Stimulated activated naive CD4-positive, alpha-beta T cell (primary cell): ENCODE data around the gene PARS2.
A peak's percentile ranks its signal among the peaks of the same experiment; 100 is the strongest.

Experiments used
- DNase-seq, 6 experiments: peaks; one replicate each; lab custom pipeline; 2025; lab: John Stamatoyannopoulos, UW

PARS2 gene

DNA sequence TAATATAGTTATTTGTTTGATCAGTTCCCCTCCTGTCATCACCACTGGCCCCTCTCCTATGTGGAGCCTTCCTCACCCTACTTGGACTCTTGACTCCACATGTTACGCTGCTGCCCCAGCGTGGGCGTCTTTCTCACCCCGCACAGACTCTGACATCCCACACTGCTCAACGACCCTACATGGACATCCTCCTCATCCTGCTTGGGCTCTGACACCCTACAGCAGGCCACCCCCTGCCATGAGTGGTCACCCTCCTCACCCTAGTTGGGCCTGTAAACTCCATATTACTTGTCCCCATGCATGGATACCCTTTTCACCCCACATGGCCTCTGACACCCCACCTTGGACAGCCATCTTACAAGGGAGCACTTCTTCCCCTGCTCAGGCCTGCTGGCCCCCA, 27.6 kb downstream of the PARS2 start:
- no peak for DNase-seq

DNA sequence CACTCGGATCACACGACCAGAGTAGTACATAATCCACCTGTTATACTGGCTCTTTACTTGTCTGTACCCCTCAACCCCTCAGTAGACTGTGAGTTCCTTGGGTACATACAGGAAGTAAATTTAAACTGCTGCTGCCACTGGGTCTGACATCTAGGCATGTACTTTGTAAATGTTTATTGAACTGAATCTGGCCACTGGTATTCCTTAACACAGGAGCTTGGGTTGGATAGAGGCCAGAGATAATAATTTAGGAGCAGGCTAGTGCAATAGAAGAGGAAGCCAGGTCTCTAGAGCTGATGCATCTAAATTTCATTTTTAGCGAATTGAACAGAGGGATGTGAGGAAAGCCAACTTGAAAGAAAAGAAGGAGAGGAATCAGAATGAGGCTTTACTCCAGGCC, 36.3 kb downstream of the PARS2 start:
- no peak for DNase-seq

DNA sequence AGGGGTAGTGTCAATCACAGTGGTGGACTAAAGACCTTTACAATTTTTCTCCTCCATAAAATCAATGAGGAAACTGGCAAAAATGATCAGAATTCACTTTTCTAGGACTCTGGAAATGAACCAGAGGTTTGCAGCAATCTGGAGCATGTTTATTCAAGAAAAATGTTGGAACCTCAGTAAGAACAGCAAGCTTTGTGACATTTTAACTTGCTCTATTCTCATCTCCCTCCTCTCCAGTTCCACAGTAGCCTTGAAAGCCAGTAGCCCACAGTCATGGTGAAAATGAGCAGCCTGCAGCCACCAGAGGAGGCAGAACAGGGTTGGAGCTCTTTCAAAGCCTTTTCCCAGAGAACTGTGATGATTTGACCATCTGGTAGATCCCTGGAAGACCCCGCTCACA, 39.6 kb downstream of the PARS2 start:
- DNase-seq: no peak

DNA sequence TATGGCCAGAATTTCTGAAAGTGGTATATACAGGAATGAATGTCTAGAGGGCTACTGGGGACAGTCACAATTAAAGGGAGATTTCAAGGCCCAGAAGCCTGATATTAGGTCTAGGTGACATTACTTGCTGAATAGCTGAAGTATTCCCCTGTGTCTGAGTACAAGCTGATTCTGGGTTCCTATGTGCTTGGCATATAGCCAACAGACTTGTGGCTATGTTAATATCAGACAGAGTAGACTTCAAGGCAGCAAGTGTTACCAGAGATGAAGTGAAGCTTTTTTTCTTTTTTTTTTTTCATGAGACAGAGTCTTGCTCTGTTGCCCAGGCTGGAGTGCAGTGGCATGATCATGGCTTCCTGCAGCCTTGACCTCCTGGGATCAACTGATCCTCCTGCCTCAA, 40.3 kb downstream of the PARS2 start:
- no peak for DNase-seq

DNA sequence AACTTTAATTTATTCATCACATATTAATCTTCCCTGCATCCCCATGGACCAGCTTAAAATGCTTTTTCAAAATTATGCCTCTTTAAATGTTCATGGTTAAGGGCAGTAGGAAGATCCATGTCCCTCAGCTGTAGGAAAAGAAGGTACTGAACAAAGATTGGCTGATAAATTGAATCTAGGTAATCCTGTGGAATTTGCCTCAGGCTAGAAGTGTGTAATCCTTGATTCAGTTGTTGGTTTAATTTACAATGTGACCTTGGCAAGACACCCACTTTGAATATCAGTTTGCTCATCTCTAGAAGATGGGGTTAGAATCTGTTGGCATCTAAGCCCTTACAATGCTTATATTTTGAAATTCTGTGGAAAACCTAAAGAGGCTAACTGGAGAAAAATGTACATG, 42.6 kb downstream of the PARS2 start:
- DNase-seq: no peak

DNA sequence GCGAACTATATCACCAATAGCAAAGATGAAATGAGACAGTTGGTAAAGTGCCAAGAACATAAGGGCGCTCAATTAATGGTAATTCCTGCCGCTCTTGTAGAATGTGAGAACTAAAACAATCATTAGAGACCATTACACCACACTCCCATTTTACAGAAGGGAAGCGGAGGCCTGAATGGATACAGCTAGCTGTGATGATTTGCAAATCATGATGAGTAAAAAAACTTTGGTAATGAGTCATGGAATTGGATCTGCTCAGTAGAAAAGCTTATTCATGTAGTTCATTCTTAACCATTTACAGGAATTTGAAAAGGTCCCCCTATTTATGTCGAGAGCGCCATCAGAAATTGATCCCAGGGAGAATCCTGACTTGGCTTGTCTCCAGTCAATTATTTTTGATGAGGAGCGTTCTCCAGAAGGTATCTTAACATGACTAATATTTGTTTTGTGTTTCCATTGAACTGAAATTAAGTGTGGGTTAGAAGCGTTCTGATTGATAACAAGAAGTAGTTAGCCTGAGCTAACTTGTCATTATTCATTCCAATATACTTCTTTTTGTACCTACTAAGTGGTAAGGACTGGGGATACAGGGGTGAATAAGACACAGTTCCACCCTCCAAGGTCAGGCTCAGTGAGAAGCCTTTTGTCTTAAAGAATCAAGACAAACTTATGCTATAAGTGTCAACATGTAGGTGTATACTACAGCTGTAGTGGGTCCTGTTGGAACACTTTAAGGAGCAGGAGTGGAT, 47.9 kb downstream of the PARS2 start:
- no peak for DNase-seq

DNA sequence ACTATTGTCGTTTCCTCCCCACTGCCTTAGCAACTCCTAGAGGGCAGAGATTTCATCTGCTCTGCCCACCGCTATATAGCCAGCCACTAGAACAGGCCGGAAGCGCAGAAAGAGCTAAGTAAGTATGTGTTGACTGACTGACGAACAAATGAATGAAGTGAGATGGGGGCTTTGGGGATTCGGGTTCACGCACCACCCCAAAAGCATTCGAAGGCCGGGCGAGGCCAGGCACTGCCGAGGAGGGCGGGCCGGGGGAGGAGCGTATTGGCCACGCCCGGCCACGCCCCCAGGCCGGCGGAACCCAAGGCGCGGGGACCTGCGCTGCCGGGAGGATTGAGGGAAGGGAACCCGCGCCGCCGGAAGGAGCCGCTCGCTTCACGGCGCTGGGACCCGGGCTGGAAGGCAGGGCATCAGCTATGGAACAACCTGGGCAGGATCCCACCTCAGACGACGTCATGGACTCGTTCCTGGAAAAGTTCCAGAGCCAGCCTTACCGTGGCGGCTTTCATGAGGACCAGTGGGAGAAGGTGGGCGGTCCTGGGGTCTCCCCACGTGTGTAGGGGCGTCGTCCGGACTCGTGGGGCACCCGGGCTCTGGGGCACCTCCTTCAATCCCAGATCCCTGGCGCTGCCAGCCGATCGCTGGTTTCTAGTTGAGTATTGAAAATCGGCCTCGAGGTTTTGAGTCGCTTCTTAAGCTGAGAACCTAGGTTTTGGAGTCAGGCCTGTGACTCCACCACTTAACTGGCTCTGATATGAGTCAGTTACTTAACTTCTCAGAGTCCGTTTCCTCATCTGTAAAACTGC, 48.6 kb downstream of the PARS2 start, which contains the start of gene TTC4:
Gene TTC4, plus strand, starts transcription at position 369 of the 806 bp plus-strand sequence. Its CDS starts 48 bp downstream, at position 417.
- peak; percentile 62 to 90 (median 76) for DNase-seq

DNA sequence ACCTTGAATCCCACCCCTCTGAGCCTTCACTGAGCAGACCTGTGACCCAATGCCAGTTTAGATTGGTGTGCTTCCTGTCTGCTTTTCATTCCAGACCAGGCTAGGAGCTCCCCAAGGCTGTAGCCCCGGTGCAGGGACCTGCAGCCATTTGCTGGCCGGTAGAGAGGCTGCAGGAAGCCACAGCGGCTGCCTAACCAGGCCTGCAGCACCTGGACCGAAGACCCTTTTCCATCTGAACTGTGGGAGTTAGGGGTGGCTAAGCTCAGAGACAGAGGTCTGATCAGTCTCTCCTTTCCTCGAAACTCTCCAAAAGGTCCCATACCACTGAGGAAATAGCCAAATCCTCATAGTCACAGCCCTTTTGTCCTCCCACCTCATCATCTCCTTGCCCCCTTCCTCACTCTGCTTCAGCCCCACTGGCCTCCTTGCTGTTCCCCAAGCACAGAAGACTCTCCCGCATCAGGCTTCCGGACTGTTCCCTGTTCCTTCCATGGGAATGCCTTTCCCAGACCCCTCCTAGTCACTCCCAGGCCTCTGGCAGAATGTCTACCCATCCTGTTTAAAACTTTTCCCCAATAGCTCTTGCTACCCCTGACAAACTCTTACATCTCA, 49.3 kb downstream of the PARS2 start:
- DNase-seq: no peak

DNA sequence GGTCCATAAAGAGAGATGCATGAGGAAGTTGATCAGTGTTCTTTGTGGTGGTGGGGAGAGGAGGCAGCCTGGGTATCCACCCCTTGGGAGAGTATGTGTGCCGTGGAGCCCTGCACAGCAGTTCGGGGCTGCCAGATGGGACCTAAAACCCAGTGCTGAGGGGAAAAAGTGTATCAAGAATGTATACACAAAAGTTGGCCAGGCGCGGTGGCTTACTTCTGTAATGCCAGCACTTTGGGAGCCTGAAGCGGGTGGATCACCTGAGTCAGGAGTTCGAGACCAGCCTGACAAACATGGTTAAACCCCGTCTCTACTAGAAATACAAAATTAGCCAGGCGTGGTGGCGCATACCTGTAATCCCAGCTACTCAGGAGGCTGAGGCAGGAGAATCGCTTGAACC, 52.8 kb downstream of the PARS2 start:
- no peak for DNase-seq

DNA sequence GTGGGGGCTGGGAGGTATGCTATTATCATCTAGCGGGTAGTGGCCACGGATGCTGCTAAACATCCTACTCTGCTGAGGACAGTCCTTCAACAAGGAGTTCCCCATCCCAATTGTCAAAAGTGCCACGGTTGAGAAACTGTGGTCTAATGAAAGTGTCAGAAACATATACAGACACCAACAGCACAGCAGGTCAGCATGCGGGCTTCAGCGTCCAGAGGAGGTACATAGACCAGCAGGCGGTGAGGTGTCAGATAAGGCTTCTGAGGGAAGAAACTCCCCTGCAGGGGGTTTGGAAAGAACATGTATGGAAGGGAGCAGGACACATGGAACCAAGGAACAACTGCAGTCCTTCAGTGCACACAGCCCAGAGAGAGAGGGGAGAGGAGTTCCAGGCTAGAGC, 53.5 kb downstream of the PARS2 start:
- no peak for DNase-seq

DNA sequence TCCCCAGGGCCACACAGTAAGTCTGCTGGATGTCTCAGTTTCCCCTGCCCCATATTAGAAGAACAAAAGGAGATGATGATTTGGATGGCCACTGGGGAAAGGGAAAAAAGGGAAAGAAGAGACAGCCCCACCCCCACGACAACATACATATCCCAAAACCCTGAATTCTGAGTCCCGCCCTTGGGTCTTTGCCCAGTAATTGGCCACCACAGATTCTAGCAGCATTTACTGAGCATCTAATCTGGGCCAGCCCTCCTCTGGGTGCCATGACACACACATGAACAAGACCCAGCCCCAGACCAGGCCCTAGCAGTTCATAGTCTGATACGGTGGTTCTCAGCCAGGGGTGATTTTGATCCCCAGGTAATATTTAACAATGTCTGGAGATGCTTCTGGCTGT, 53.9 kb downstream of the PARS2 start:
- no peak for DNase-seq

DNA sequence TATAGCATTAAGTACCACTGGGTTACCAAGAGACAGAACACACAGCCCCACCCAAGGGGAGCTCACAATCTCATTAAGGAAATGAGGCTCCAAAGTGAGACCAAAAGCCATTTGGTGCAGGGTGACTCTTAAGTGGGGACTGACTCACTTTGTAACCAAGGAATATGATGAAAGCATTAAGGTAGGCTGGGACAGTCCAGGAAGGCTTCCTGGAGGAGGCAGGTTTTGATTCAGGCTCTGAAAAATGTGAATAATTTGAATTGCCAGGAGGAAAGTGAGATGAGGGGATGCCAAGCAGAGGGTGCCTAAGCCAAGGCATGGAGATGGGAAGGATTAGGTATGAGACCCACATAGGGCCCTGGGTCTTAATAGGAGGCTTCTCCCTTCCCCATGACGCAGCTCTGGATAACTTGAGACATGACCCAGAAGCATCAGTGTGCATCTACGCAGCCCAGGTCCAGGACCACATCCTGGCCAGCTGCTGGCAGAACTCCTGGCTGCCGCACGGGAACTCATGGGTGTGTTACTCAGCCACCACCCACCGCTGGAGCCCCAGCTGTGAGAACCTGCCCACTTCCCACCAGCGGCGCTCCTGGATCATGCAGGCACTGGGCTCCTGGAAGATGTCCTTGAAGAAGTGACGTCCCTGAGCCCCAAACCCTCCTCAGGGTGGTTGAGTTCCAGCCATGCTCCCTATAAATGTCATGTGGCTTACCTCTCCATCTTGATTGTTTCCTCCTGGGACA, 54.6 kb downstream of the PARS2 start:
- no peak for DNase-seq

DNA sequence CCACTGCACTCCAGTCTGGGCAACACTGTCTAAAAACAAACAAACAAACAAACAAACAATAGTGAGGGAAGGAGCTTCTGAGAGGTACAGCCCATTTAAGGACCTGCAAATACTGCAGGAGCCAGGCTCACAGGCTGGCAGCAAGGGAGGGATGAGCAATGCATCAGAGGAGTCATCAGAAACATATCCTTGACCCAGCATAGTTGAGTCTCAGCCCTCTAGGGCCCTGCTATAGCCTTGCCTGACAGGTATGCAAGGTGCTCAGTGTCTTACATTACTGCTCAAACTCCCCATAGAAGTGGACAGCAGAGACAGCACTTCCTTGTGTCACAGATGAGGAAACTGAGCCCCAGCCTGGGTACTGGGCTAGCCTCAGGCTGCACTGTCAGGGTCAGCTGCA, 55.9 kb downstream of the PARS2 start:
- DNase-seq: no peak
